Rectal smooth muscle tissue (tissue), 1 donor: ENCODE results near the gene PFKL.
"Not testable (repeated sequence)": the region's sequence is repeated elsewhere in the genome, so short reads cannot be mapped to it uniquely, and the experiment has no call there.

Experiments
- H3K27ac ChIP-seq: one replicate; pipeline ENCODE4 v1.7.0; 2013; ENCODE audit warnings: low read depth, low read length, inconsistent platforms
- H3K27me3 ChIP-seq: one replicate; pipeline ENCODE4 v1.7.0; 2013; ENCODE audit warnings: low read length; ENCODE audit not compliant: control insufficient read depth, insufficient read depth
- H3K36me3 ChIP-seq: one replicate; pipeline ENCODE4 v1.7.0; 2013; ENCODE audit warnings: low read length; ENCODE audit not compliant: control insufficient read depth, insufficient read depth
- H3K4me1 ChIP-seq: one replicate; pipeline ENCODE4 v1.7.0; 2013; ENCODE audit warnings: low read length; ENCODE audit not compliant: control insufficient read depth, insufficient read depth
- H3K4me3 ChIP-seq: one replicate; pipeline ENCODE4 v1.7.0; 2013; ENCODE audit warnings: low read length
- H3K9ac ChIP-seq: one replicate; pipeline ENCODE4 v1.7.0; 2013; ENCODE audit warnings: low read length

Gene PFKL

DNA sequence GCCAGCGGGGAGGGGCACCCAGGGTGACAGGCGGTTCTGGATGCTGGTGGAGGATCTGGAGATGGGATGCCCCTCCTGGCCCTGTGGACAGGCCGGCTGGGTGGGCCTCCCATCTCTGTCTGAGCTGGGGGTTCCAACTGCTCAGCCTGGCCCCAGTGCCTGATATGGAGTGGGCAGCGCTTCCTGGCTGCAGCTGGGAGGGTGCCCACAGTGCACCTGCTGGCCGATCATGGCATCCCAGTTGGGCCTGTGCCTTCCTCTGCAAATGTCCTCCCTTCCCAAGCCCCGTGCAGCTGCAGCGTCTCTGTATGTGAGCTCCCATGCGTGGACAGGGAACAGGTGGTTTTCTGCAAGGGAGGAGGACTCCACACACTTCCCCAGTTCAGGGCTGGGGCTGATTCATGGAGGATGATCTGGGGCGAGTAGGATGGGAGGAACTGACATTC, 2.1 kb downstream of the PFKL start:
- H3K9ac ChIP-seq = no peak overlapping the region
- H3K4me3 ChIP-seq = peak overlapping the region; percentile 3
- no peaks in the 10 kb centered on the region for H3K27me3 ChIP-seq
- H3K36me3 ChIP-seq = no peaks in the 10 kb centered on the region
- H3K4me1 ChIP-seq = peaks cover 9% of the 10 kb centered on the region
- H3K27ac ChIP-seq = no peak overlapping the region

- H3K9ac ChIP-seq, H3K4me1 ChIP-seq, H3K27ac ChIP-seq, H3K27me3 ChIP-seq, H3K36me3 ChIP-seq: not testable (repeated sequence)
- peak overlapping the region; percentile 2 for H3K4me3 ChIP-seq
These were observed 2.9 kb downstream of the PFKL start for GRCh38 chr21:44302573-44303401.

- Histone ChIP-seq H3K36me3 (peaks cover 2% of the 10 kb centered on the region), H3K27ac (no peak overlapping the region), H3K4me3 (no peak overlapping the region), H3K9ac (no peak overlapping the region), H3K4me1 (peaks cover 9% of the 10 kb centered on the region), H3K27me3 (no peaks in the 10 kb centered on the region)
These were observed 3.7 kb downstream of the PFKL start for GRCh38 chr21:44303490-44303981.

- H3K36me3 ChIP-seq = peaks cover 2% of the 10 kb centered on the region
- no peak overlapping the region for H3K9ac ChIP-seq
- H3K27ac ChIP-seq = no peak overlapping the region
- H3K4me3 ChIP-seq = no peak overlapping the region
- H3K4me1 ChIP-seq = peaks cover 8% of the 10 kb centered on the region
- no peaks in the 10 kb centered on the region for H3K27me3 ChIP-seq
These were observed 4.3 kb downstream of the PFKL start for GRCh38 chr21:44304011-44304616.

DNA sequence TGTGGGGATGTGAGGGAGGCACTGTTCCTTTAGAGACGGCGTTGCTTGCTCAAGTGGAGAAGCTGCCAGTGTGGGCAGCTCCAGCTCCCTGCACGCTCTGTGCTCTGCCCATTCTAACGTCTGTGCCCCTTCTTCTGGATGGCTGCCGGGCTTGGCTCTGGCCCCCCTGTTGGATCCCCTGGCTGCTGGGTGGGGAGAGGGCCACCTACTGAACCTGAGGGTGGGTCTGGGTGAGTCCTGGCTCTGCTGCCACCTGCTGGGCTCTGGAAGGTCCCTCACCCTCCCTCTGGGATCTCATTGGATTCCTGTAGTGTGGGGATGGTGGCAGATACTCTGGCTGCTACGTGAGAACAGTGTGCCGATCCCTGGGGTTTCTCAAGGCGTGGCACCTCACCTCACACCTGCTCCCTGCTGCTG, 5.0 kb downstream of the PFKL start:
- no peak overlapping the region for H3K9ac ChIP-seq
- H3K27me3 ChIP-seq = no peaks in the 10 kb centered on the region
- peaks cover 2% of the 10 kb centered on the region for H3K36me3 ChIP-seq
- peaks cover 6% of the 10 kb centered on the region for H3K4me1 ChIP-seq
- no peak overlapping the region for H3K4me3 ChIP-seq
- H3K27ac ChIP-seq = no peak overlapping the region

- Histone ChIP-seq H3K9ac (no peak overlapping the region), H3K27me3 (no peaks in the 10 kb centered on the region), H3K27ac (no peak overlapping the region), H3K36me3 (peaks cover 6% of the 10 kb centered on the region), H3K4me1 (peaks cover 6% of the 10 kb centered on the region), H3K4me3 (no peak overlapping the region)
These were observed 5.8 kb downstream of the PFKL start for GRCh38 chr21:44305691-44306090.

DNA sequence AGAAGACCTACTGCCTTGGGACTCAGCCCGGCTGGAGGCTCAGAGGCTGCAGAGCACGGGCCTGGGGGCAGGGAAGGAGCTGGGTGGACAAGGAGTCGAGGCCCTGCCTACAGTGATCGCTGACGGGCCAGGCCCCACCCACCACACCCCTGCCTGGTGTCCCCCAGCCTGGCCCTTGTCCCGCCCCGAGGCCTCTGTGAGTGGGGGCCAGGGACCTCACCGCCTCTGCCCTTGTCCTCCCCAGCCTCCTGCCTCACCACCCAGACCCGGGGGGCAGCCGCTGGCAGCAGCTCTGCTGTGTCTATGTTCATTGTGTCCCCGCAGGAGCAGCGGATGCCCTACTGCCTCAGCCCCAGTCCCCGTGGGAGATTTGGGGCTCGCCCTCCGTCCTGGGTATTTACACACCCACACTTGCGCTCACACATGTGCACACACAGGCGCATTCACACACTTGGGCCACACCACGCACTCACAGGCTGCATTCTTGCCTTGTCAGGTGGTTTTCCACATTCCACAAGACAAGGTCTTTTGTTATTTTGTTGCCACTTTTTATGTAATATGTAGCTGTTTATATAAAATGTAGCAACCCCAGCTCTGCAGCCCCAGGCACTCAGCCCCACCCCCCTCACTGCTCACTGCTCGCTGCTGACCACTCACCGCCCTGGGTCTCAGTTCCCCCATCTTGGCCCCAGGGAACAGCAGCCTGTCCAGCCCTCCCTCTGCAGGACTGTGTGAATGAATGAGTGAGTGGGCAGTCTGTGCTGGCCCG, 7.3 kb downstream of the PFKL start:
- no peak overlapping the region for H3K27ac ChIP-seq

GRCh38 chr21:44310628-44311507, 11.0 kb downstream of the PFKL start:
- Histone ChIP-seq H3K4me1 (no peaks in the 10 kb centered on the region), H3K27me3 (no peaks in the 10 kb centered on the region), H3K9ac (no peak overlapping the region), H3K27ac (no peak overlapping the region), H3K4me3 (no peak overlapping the region), H3K36me3 (peaks cover 28% of the 10 kb centered on the region)

More for the DNA sequence above, 7.3 kb downstream of the PFKL start:
- Histone ChIP-seq H3K9ac (no peak overlapping the region), H3K4me3 (no peak overlapping the region), H3K36me3 (peaks cover 17% of the 10 kb centered on the region), H3K4me1 (peaks cover 3% of the 10 kb centered on the region), H3K27me3 (no peaks in the 10 kb centered on the region)

GRCh38 chr21:44312089-44312488, 12.2 kb downstream of the PFKL start:
- H3K27me3 ChIP-seq = no peaks in the 10 kb centered on the region
- no peak overlapping the region for H3K27ac ChIP-seq
- peaks cover 35% of the 10 kb centered on the region for H3K36me3 ChIP-seq
- H3K4me3 ChIP-seq = no peak overlapping the region
- no peak overlapping the region for H3K9ac ChIP-seq
- H3K4me1 ChIP-seq = no peaks in the 10 kb centered on the region

DNA sequence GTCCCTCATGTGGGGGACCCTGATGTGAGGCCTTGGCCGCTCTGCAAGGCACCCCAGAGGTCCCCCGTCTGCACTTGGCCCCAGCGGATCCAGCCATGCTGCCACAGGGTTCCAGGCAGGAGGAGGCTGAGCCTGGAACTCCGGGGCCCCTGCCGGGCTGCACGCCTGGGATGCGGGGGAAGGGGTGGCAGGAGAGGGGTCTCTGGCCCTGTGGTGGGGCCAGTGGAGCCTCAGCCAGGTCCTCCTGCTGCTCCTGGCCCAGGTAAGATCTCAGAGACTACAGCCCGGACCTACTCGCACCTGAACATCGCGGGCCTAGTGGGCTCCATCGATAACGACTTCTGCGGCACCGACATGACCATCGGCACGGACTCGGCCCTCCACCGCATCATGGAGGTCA, 12.9 kb downstream of the PFKL start:
- Histone ChIP-seq H3K27ac (no peak overlapping the region), H3K4me1 (no peaks in the 10 kb centered on the region), H3K9ac (no peak overlapping the region), H3K27me3 (no peaks in the 10 kb centered on the region), H3K4me3 (no peak overlapping the region), H3K36me3 (peaks cover 36% of the 10 kb centered on the region)

DNA sequence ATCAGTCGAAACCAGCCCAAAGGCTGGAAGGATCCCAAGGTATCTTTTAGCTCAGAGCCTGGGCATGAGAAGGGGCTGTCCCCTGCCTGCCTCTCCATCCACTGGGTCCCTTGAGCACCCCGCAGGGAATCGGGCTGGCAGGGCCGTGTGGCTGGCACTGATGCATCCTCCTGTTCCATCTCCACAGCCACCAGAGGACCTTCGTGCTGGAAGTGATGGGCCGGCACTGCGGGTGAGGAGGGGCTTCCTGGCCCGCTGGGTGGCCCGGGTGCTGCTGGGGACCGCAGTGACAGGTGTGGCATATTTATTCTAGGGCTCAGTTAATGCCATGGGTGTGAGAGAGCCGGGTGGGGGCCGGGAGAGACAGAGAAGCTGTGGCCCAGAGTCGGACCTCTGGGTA, 13.6 kb downstream of the PFKL start:
- no peaks in the 10 kb centered on the region for H3K4me1 ChIP-seq
- no peak overlapping the region for H3K4me3 ChIP-seq
- H3K27ac ChIP-seq = no peak overlapping the region
- peaks cover 40% of the 10 kb centered on the region for H3K36me3 ChIP-seq
- H3K27me3 ChIP-seq = no peaks in the 10 kb centered on the region
- no peak overlapping the region for H3K9ac ChIP-seq
